H54 (cell line): ENCODE data around the gene TK1.
"Not testable (repeated sequence)": the region's sequence is repeated elsewhere in the genome, so short reads cannot be mapped to it uniquely, and the experiment has no call there.

ENCODE experiments used
- DNase-seq: peaks from one replicate; pipeline ENCODE4 v3.0.0; 2011; ENCODE audit warnings: low spot score, mixed read lengths; ENCODE audit not compliant: insufficient read length
- FAIRE-seq: peaks from 3 replicates; lab custom pipeline; 2011; peaks lifted over from hg19 to GRCh38; lab: Jason Lieb, UNC
- POLR2A ChIP-seq: IDR thresholded peaks from 2 replicates; pipeline ENCODE4 v1.6.1; 2011; ENCODE audit warnings: low read depth, mild to moderate bottlenecking, low read length

The TK1 gene

DNA sequence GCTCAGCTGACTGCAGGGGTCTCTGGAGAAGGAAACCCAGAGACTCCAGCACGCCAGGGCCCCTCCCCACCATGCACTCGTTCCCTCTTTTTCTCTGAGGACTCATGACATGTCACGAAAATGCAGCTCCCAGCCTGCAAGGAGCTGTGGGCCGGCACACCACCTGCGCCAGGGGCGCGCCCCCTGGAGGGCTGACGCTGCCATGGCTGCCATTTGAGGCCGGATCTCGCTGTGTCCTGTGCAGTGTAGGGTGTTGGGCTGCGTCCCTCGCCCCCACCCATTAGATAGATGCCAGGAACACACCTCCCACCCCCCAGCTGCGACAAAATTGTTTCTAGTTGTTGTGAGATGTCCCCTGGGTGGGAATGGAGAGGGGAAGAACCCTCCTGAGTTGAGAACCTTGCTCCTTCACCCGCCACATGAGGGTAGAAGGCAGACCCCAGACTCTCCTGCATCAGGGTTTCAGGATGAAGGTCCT is 10.3 kb downstream of the TK1 start:
- DNase-seq (no peak), FAIRE-seq (no peak)
- no peak for TF ChIP-seq POLR2A

DNA sequence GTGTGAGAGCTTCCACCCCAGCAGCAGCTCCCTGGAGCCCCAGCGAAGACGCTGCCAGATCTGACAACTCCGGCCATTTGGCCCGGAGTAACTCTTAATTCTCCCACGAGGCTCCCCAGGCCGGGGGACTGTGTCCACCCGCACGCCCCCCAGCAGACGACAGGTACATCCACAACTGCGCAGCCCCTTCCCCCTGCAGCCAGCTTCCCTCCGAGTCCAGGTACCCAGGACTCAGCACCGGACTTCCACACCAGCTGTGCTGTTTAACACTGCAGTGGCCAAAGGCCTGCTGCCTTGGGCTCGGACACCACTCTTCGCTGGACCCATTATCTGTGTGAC is 11.2 kb downstream of the TK1 start:
- no peak for TF ChIP-seq POLR2A
- DNase-seq (no peak), FAIRE-seq (no peak)

DNA sequence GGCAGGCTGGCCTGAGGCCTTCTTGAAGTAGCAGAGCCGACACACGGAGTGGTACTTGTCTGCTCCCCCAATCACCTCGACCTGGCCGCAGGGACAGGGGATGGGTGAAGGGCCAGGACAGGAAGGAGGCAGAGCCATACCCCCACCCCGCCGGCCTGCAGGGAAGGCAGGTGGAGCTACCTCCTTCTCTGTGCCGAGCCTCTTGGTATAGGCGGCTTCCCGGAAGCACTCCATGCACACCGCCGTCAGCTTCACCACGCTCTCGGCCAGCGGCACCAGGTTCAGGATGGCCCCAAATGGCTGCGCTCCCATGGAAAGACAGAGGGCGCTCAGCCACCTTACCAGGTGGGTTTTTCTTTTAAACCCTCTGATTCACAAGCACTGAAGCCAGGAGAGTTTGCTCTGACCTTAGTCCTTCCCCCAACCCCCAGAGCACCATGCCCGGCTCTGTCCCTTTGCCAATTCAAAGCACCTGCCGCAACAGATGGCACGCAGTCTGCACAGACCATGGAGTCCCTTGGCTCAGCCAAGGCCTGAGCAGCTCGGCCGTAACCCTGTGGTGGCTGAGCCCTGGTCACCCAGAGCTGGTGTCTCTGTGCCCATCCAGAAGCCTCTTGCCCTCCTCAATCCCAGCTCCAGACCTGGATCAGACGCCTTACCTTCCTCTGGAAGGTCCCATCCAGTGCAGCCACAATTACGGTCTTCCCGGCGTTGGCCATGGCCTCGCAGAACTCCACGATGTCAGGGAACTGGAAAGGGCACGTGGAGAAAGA is 11.8 kb downstream of the TK1 start:
- no peak for TF ChIP-seq POLR2A
- no peak for FAIRE-seq
- DNase-seq, result no peak

DNA sequence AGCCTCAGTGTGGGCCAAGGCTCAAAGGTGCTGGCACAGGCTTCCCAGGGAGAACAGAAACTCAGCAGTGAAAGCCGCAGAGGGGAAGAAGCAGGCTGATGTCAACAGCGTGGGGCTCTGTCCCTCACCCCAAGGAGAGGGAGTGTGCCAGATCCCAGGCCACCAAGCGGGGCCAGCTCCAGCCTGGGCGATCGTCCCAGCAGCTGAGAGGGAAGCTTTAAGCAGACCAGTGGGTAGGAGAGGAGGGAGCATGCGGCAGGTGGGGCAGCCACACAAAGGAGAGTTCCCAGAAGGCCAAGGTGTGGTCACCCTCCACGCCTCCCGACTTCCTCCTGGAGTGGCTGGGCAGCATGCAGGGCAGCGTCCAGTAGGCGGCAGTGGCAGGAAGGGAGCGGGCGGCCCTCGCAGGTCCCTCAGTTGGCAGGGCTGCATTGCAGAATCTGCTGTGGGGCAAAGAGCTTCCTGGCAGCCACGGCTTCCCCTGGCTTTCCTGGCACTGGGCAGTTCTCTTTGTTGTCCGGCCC is 12.4 kb downstream of the TK1 start:
- FAIRE-seq (no peak), DNase-seq (no peak)
- no peak for TF ChIP-seq POLR2A

DNA sequence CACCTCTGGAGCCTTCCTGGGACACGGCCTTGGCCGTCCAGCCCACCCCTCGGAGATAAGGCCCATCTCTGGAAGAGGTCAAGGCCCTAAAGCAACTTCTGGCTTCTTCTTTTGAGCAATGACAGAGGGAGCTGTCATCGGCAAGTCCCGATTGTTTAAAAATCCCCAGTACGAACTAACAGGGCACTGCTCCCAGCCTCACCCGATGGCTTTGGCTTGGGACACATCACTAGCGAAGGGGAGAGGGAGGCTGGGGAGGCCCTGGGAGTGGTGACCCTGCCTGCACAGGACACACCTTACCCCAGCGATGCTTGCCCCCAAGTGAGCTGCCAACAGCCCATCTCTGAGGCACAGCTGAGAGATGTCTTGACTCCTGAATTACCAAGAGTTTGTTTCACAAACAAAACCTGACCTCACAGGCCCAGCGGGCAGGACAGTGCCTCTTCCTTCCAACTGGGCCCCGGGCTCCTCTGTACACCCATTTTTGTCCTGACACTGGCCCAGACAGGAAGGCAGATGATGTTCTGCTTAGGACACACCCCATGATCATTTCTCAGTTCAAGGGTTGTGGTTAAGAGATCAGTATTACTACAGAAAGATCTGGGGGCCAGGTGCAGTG is 13.6 kb downstream of the TK1 start:
- no peak for TF ChIP-seq POLR2A
- no peak for FAIRE-seq
- no peak for DNase-seq

DNA sequence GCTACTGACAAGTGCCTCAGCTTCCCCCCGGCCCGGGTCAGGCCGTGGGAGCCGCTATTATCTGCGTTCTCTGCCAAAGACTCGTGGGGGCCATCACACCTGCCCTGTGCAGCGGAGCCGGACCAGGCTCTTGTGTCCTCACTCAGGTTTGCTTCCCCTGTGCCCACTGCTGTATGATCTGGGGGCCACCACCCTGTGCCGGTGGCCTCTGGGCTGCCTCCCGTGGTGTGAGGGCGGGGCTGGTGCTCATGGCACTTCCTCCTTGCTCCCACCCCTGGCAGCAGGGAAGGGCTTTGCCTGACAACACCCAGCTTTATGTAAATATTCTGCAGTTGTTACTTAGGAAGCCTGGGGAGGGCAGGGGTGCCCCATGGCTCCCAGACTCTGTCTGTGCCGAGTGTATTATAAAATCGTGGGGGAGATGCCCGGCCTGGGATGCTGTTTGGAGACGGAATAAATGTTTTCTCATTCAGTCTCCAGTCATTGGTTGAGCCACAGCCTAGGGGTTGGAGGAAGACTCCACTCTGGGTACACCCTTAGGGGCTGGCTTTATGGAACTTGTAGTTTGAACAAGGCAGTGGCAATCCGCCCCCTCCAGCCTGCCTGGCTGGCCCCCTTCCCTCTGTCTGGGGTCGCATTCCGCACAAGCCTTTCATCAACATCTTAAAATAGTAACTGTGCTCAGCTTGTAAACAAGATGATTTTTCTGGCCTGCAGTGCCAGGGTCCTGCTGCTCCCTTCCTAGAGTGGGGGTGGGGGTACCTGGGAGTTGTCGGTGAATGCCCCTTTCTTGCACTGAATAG is 14.4 kb downstream of the TK1 start:
- no peak for FAIRE-seq
- no peak for TF ChIP-seq POLR2A
- no peak for DNase-seq

DNA sequence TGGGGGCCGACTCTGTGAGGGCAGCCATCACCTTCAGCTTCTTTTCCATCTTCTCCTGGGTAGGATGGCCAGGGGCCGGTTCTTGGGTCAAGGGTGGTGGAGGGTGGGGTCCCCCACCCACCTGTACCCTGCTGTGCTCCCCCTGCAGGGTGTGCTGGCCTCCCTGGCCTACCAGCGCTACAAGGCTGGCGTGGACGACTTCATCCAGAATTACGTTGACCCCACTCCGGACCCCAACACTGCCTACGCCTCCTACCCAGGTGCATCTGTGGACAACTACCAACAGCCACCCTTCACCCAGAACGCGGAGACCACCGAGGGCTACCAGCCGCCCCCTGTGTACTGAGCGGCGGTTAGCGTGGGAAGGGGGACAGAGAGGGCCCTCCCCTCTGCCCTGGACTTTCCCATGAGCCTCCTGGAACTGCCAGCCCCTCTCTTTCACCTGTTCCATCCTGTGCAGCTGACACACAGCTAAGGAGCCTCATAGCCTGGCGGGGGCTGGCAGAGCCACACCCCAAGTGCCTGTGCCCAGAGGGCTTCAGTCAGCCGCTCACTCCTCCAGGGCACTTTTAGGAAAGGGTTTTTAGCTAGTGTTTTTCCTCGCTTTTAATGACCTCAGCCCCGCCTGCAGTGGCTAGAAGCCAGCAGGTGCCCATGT is 15.1 kb downstream of the TK1 start:
- DNase-seq, FAIRE-seq: not testable (repeated sequence)

DNA sequence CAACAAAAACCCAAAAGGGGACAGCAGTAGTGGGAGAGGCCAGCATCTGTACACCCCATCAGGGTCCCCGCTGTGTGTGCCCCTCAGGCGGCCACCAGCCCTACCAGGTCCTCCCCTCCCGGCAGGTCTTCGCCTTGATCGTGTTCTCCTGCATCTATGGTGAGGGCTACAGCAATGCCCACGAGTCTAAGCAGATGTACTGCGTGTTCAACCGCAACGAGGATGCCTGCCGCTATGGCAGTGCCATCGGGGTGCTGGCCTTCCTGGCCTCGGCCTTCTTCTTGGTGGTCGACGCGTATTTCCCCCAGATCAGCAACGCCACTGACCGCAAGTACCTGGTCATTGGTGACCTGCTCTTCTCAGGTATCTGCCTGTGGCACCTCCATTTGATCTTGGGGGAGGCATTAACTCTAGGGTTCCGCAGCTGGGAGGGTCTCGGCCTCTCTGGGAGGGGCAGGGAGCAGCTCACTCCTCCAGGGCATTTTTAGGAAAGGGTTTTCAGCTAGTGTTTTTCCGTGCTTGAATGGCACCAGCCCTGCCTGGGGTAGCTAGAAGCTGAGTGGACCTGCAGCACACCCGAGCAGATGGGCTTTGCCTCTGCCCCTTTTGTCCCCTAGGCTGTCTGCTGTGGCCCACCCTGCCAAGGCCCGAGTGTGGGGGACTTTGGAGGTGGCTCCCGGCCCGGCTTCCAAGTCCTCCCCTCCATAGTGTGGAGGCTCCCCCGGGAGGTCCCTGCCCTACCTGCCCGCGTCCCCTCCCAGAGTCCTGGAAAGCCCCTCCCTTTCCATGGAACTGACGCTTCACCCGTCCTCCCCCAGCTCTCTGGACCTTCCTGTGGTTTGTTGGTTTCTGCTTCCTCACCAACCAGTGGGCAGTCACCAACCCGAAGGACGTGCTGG is 15.9 kb downstream of the TK1 start:
- FAIRE-seq (no peak), DNase-seq (no peak)
- no peak for TF ChIP-seq POLR2A

DNA sequence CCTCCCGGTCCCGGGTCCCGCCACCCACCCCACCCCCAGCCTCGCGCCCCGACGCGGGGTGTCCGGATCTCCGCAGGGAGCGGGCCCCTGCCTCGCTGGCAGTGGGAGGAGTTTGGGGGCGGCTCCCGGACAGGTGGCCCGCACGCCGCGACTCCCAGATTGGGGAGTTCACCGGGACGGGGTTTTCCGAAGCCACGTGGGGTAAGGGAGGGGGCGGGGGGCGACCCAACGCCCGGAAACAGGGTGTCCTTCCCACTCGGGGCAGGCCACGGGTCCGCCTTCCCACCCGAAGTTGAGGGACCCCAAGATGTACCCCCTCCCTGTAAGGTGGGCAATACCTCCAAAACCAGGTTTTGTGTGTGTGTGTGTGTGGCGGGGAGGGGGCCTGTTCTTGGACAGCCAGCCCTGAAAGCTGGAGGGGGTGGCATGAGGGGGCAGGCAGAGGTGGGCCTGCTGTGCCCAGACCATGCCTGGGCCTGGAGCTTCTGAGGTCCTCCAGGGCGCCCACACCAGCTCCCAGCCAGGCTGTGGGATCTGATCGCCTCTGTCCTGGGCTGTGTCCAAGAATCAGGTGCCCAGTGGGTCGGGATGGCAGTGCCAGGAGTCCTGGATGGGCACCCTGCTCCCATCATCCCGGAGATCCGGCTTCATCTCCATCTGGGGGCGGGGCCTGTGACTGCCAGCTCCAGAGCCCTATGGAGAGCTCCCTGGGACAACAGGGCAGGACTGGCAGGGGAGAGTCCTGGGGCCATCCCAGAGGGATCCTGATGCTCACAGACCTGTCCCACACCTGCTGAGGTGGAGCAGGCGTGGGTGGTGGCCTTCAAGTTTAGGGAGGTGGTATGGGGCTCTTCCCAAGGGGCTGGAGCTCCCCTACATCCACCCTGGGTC is 17.7 kb downstream of the TK1 start:
- FAIRE-seq (no peak), DNase-seq (peak; percentile 91)
- TF ChIP-seq POLR2A, result no peak

DNA sequence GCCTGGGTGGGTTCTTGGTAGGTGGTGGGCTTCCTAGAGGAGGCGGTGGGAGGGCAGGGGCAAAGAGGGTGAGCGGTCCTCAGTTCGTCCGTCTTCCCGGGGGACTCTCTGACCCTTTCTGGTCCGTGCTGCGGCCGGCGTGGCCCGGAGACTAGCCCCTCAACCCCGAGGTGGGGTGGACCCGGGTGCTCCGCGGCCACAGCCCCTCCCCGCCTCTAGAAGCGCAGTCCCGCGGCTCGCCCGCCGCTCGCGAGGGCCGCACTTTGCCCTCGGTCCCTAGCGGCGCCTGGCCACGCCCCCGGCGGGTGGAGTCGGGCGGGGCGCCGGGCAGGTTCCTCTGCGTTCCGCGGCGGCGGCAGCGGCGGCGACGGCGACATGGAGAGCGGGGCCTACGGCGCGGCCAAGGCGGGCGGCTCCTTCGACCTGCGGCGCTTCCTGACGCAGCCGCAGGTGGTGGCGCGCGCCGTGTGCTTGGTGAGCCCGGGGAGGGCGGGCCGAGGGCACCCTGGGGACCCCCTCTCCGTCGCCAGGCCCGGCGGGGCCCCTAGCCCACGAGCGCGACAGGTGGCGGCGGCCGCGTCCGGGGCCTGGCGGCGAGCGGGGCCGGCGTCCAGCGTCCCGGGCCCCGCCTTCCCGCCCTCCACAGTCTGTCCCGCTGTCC is 18.5 kb downstream of the TK1 start, which contains the start of gene SYNGR2:
TSS of gene SYNGR2 (plus strand) at position 340 of the 661 bp plus-strand sequence. CDS start at position 376, 36 bp downstream.
- no peak for FAIRE-seq
- peak; percentile 81 for DNase-seq
- peak; percentile 58 for TF ChIP-seq POLR2A

DNA sequence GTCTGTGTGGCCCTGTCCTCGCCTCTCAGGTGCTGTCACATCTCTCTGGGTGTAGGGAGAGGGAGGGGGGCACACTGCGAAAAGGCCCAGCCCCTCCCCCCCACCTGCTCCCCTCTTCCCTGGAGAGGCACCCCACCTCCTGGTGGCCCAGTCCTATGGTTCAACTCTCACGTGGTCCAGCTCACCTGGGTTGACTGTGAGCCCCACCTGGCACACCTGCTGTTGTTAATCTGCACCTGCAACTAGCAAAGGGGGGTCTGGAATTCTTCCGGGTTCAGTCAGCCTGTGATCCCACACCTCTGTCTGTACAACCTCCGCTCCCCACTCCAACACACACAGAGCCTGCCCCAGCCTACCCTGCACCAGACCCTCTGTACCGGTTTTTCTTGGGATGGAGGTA is 20.4 kb downstream of the TK1 start:
- no peak for TF ChIP-seq POLR2A
- no peak for DNase-seq
- FAIRE-seq, result no peak
